GM19240 (cell line): ENCODE measurements around the gene TRIM41.
"Not testable (repeated sequence)": the region's sequence is repeated elsewhere in the genome, so short reads cannot be mapped to it uniquely, and the experiment has no call there.

Source experiments
- DNase-seq: peaks from one replicate; pipeline ENCODE4 v3.0.0; 2011; ENCODE audit warnings: low spot score; ENCODE audit not compliant: insufficient read length

TRIM41 gene

GRCh38 chr5:181283841-181284755, 61.0 kb downstream of the TRIM41 start:
- DNase-seq, result not testable (repeated sequence)
